Neural cell (in vitro differentiated cells): Measurements from ENCODE around the gene TMEM219. TPM values are rescaled to one million over a fixed set of nuclear protein-coding genes. Genes with fewer than 3 reads are reported as not detected.

ENCODE experiments used
- H2AFZ ChIP-seq: fragments of 200-600, 300-800 bp; sonication (generic), shearing (Covaris generic); 2 replicates; pipeline ENCODE4 v1.6.0; 2014; ENCODE audit warnings: low read depth, mild to moderate bottlenecking, antibody characterized with exemption, low read length, moderate library complexity
- H3F3A ChIP-seq: fragments of 200-600 bp; shearing (Covaris generic); 2 replicates; pipeline ENCODE4 v1.6.1; 2016; ENCODE audit warnings: mild to moderate bottlenecking, moderate library complexity, mixed read lengths, antibody characterized with exemption, low read length; ENCODE audit not compliant: insufficient read depth, poor library complexity, severe bottlenecking
- H3K27ac ChIP-seq: fragments of 200-600, 300-800 bp; sonication (generic), shearing (Covaris generic); 2 replicates; pipeline ENCODE4 v1.5.1; 2014; ENCODE audit warnings: mild to moderate bottlenecking, low read length, moderate library complexity
- H3K27me3 ChIP-seq: fragments of 300-800, 200-600 bp; sonication (generic), shearing (Covaris generic); 2 replicates; pipeline ENCODE4 v1.6.0; 2014; ENCODE audit warnings: mild to moderate bottlenecking, low read depth, low read length, moderate library complexity; ENCODE audit not compliant: insufficient read depth
- H3K36me3 ChIP-seq: fragments of 300-800, 200-600 bp; sonication (generic), shearing (Covaris generic); 2 replicates; pipeline ENCODE4 v1.5.1; 2014; ENCODE audit warnings: mild to moderate bottlenecking, antibody characterized with exemption, low read length, moderate library complexity; ENCODE audit not compliant: insufficient read depth
- H3K4me2 ChIP-seq: fragments of 300-800, 200-600 bp; sonication (generic), shearing (Covaris generic); 2 replicates; pipeline ENCODE4 v1.6.0; 2014; ENCODE audit warnings: mild to moderate bottlenecking, low read length
- H3K4me3 ChIP-seq: fragments of 300-800, 200-600 bp; sonication (generic), shearing (Covaris generic); 2 replicates; pipeline ENCODE4 v1.5.1; 2014; ENCODE audit warnings: mild to moderate bottlenecking, low read length, moderate library complexity
- H3K79me2 ChIP-seq: fragments of 200-600 bp; shearing (Covaris generic); replicated peaks from 2 replicates; pipeline ENCODE4 v1.6.0; 2014; ENCODE audit warnings: mild to moderate bottlenecking, low read length, moderate library complexity; ENCODE audit not compliant: insufficient read depth
- H3K9ac ChIP-seq: fragments of 300-800, 200-600 bp; sonication (generic), shearing (Covaris generic); 2 replicates; pipeline ENCODE4 v1.6.1; 2016; ENCODE audit warnings: mild to moderate bottlenecking, low read length, mixed read lengths
- H3K9me2 ChIP-seq: fragments of 200-600 bp; shearing (Covaris generic); 2 replicates; pipeline ENCODE4 v1.6.1; 2016; ENCODE audit warnings: mild to moderate bottlenecking, low read length, mixed read lengths; ENCODE audit not compliant: insufficient read depth
- H3K9me3 ChIP-seq: fragments of 200-600, 300-800 bp; sonication (generic), shearing (Covaris generic); 2 replicates; pipeline ENCODE4 v1.6.1; 2016; ENCODE audit warnings: mild to moderate bottlenecking, mixed run types, low read length, moderate library complexity, mixed read lengths
- H4K20me1 ChIP-seq: fragments of 200-600 bp; shearing (Covaris generic); 2 replicates; pipeline ENCODE4 v1.6.1; 2016; ENCODE audit warnings: mild to moderate bottlenecking, mixed run types; ENCODE audit not compliant: insufficient read depth
- CTCF ChIP-seq: fragments of 450-650 bp; IDR thresholded peaks from 2 replicates; pipeline ENCODE4 v1.5.1; 2014; ENCODE audit warnings: antibody characterized with exemption, mild to moderate bottlenecking, moderate library complexity; ENCODE audit not compliant: poor library complexity, severe bottlenecking
- EP300 ChIP-seq: fragments of 450-650 bp; conservative IDR thresholded peaks from 2 replicates; pipeline ENCODE4 v1.6.1; 2014; ENCODE audit warnings: antibody characterized with exemption, mild to moderate bottlenecking, moderate library complexity; ENCODE audit not compliant: poor library complexity, severe bottlenecking
- EZH2 ChIP-seq: fragments of 200-600, 300-800 bp; shearing (Covaris generic), sonication (generic); IDR thresholded peaks from 2 replicates; pipeline ENCODE4 v1.6.1; 2014; ENCODE audit warnings: antibody characterized with exemption, low read length, borderline replicate concordance, mild to moderate bottlenecking; ENCODE audit not compliant: insufficient read depth, poor library complexity, severe bottlenecking
- MXI1 ChIP-seq: fragments of 450-650 bp; conservative IDR thresholded peaks from 2 replicates; pipeline ENCODE4 v1.6.1; 2014; ENCODE audit warnings: antibody characterized with exemption, mild to moderate bottlenecking; ENCODE audit not compliant: poor library complexity, severe bottlenecking
- POLR2AphosphoS5 ChIP-seq: IDR thresholded peaks from 2 replicates; pipeline ENCODE4 v1.6.1; 2012
- RAD21 ChIP-seq: fragments of 450-650 bp; conservative IDR thresholded peaks from 2 replicates; pipeline ENCODE4 v1.6.1; 2014; ENCODE audit warnings: antibody characterized with exemption, mild to moderate bottlenecking, moderate library complexity
- REST ChIP-seq: IDR thresholded peaks from 2 replicates; pipeline ENCODE4 v1.6.1; 2012; ENCODE audit warnings: borderline replicate concordance
- SMC3 ChIP-seq: fragments of 450-650 bp; conservative IDR thresholded peaks from 2 replicates; pipeline ENCODE4 v1.6.1; 2014; ENCODE audit warnings: antibody characterized with exemption, mild to moderate bottlenecking, moderate library complexity; ENCODE audit not compliant: poor library complexity
- TAF1 ChIP-seq: IDR thresholded peaks from 2 replicates; pipeline ENCODE4 v1.6.1; 2012; ENCODE audit warnings: low read depth
- polyA plus RNA-seq: library from polyadenylated mRNA; depleted of rRNA; stranded (reverse); fragments of >200 nt; gene quantifications from 2 replicates; pipeline ENCODE4 v1.2.3, GENCODE V29; 2014

Gene TMEM219
- polyA plus RNA-seq, 1 donor from 2014 or later, result 154 TPM

DNA sequence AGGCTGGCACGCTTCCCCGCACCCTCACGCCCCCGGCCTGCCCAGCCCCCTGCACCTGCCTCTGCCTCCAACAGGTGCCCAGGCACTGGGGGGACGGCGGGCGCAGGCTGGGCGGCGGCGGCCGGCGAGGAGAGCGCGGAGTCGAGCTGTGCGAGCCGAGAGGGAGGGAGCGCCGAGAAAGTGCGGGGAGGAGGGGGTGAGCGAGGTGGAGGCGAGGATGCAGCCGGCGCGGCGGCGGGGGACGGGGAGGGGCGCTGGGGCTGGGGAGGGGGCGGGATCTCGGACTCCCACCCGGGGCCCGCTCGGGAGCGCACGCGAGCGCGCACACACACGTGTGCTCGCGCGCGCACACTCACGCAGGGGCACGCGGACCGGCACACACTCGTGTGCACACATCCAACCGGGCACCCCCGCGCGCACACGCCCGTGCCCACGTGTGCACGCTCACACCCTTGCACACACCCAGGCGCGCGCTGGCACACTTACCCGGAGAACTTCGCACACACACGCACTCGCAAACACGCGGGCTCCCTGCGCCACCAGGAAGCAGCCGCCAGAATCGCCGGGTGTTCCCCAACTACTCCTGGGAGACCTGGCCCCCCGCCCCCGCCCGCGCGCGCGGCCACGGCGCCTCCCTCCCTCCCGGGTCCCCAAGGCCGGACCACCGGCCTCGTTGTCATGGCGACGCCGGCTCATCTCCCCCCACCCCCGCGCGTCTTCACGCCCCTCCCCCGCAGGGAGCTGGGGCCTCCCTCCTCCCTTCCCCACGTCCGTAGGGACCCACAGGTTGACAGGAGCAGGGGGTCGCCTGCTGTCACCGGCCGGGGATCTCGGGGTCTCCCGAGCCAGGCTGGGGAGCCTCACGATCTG, 49.2 kb downstream of the TMEM219 start, which contains the start of gene DOC2A:
DOC2A (minus strand) TSS at position 184 of the 870 bp plus-strand sequence. CDS start 805 bp downstream, outside the sequence.
- Histone ChIP-seq H3K4me2 (peak within 1 kb of the TSS; percentile 53), H2AFZ (peak within 1 kb of the TSS; percentile 49), H3K27ac (no peak within 1 kb of the TSS), H3K36me3 (no peaks in the 10 kb centered on the region), H4K20me1 (no peaks in the 10 kb centered on the region), H3K4me3 (peak within 1 kb of the TSS; percentile 82), H3F3A (no peaks in the 10 kb centered on the region), H3K9ac (peak within 1 kb of the TSS; percentile 62), H3K27me3 (no peaks in the 10 kb centered on the region), H3K9me2 (no peaks in the 10 kb centered on the region), H3K9me3 (no peaks in the 10 kb centered on the region), H3K79me2 (no peaks in the 10 kb centered on the region)
- TF ChIP-seq REST (peak; percentile 62), EZH2 (no peak), EP300 (no peak), TAF1 (peak; percentile 24), RAD21 (no peak), SMC3 (no peak), POLR2AphosphoS5 (peak; percentile 5), MXI1 (peak; percentile 86), CTCF (no peak)

- Histone ChIP-seq H3K79me2 (no peaks in the 10 kb centered on the region), H3K9me2 (no peaks in the 10 kb centered on the region), H3K9me3 (no peaks in the 10 kb centered on the region), H3K27me3 (no peaks in the 10 kb centered on the region), H3K27ac (no peak overlapping the region), H3K9ac (peak overlapping the region; percentile 62), H2AFZ (no peak overlapping the region), H3K4me3 (peak overlapping the region; percentile 82), H3K36me3 (no peaks in the 10 kb centered on the region), H4K20me1 (no peaks in the 10 kb centered on the region), H3F3A (no peaks in the 10 kb centered on the region), H3K4me2 (no peak overlapping the region)
- TF ChIP-seq RAD21 (no peak), MXI1 (no peak), TAF1 (no peak), EP300 (no peak), POLR2AphosphoS5 (no peak), SMC3 (no peak), REST (no peak), CTCF (no peak), EZH2 (no peak)
Measured at GRCh38 chr16:30011714-30012504, 50.0 kb downstream of the TMEM219 start.
